Ovary (tissue), 9 donors: Measurements from ENCODE around the gene ZMIZ1. TPM values are rescaled to one million over a fixed set of nuclear protein-coding genes. Genes with fewer than 3 reads are reported as not detected.

ENCODE experiments used
- DNase-seq, 5 donors: peaks; one replicate each; pipeline ENCODE4 v3.0.0-alpha.2; 2019 to 2020
- H3K27ac ChIP-seq, 2 donors: fragments of 200-600 bp; one replicate each; pipeline versions ENCODE4 v1.5.1 to v1.8.0; 2019 to 2022
- H3K27me3 ChIP-seq: fragments of 200-600 bp; one replicate; pipeline ENCODE4 v1.8.0; 2022
- H3K36me3 ChIP-seq: fragments of 200-600 bp; sonication (generic); one replicate; pipeline ENCODE4 v1.5.1; 2019
- H3K4me1 ChIP-seq: one replicate; pipeline ENCODE4 v1.8.1; 2013; ENCODE audit warnings: mild to moderate bottlenecking, moderate library complexity; ENCODE audit not compliant: insufficient read depth
- H3K4me3 ChIP-seq: fragments of 200-600 bp; sonication (generic); one replicate; pipeline ENCODE4 v1.5.1; 2017
- H3K9me3 ChIP-seq, 2 donors: fragments of 200-600 bp in 1 of 2; sonication (generic) in 1 of 2; one replicate each; pipeline versions ENCODE4 v1.5.1 to v1.8.1; 2013 to 2019; ENCODE audit warnings: mild to moderate bottlenecking in 1 of 2, moderate library complexity in 1 of 2
- EP300 ChIP-seq: sonication (generic); formaldehyde crosslinking; IDR thresholded peaks from one replicate; pipeline ENCODE4 v1.6.1; 2017; ENCODE audit warnings: antibody characterized with exemption
- POLR2A ChIP-seq: fragments of 450-650 bp; IDR thresholded peaks from one replicate; pipeline ENCODE4 v1.6.1; 2017; ENCODE audit warnings: antibody characterized with exemption, mild to moderate bottlenecking, moderate library complexity
- WGBS, 3 donors: extraction: QIAGEN DNeasy Blood & Tissue Kit in 1 of 3; methylation state at CpG; one replicate each; pipeline versions ENCODE4 v1.1.5 to v1.1.7; 2013 to 2017; 5-methylcytosine and 5-hydroxymethylcytosine counted together
- intact Hi-C, 4 donors: fragments of 100-400 bp; cut with DNase I; formaldehyde crosslinking; loops; one replicate each; pipeline versions ENCODE4 v1.11.0 to v1.15.1; 2022 to 2023
- polyA plus RNA-seq, 2 donors: library from polyadenylated mRNA; stranded (reverse); fragments of 200-250 nt in 1 of 2; fragments of 350-450 nt in 1 of 2; fragmentation: Illumina TruSeq in 1 of 2; extraction: RNeasy Lipid Tissue Mini Kit (QIAGEN cat#74804) in 1 of 2; gene quantifications; one replicate each; pipeline ENCODE4 v1.2.3, GENCODE V29; 2013 to 2014
- total RNA-seq, 7 donors: library from RNA; depleted of rRNA in 2 of 7; stranded (reverse); fragments of >200 nt in 2 of 7; fragmentation: NEBNext Ultra II Directional in 3 of 7; extraction: Animal tissue kit (Norgen Biotek cat#: 25700) in 3 of 7; gene quantifications; one replicate each; pipeline versions ENCODE4 v1.1.0 to v1.2.4, GENCODE V29; 2016 to 2023
- TF ChIP-seq, protein P1 (sequence below), 3 donors: fragments of 450-650 bp in 2 of 3; fragments of 200-600 bp in 1 of 3; IDR thresholded peaks; one replicate each; pipeline versions ENCODE4 v1.5.1 to v1.8.0; 2016 to 2022; ENCODE audit warnings: antibody characterized with exemption in 3 of 3, mild to moderate bottlenecking in 1 of 3
- donor health status: DM: no; HTN: no; CAD: no; lungs with moderate emphysema.
- donor health status: DM: no; HTN: no; CAD: no.
- donor health status: Bipolar disorder and iron deficiency.
- donor health status: DM: yes; HTN: yes; CAD: no.
- donor health status: DM: no; HTN: no; CAD: no.
- donor health status: DM: yes; HTN: yes; CAD: no.

Gene ZMIZ1
- total and polyA plus RNA-seq, 9 donors, result 30.3 to 117 (median 69.1) TPM

- intact Hi-C loops, result no loop called here
- Histone ChIP-seq H3K36me3 (no peaks in the 10 kb centered on the region), H3K27ac (no peak overlapping the region), H3K27me3 (no peaks in the 10 kb centered on the region), H3K4me1 (peaks cover 23% of the 10 kb centered on the region), H3K9me3 (no peaks in the 10 kb centered on the region), H3K4me3 (no peak overlapping the region)
- WGBS, 3 donors, result 89% methylated on average over 18 of the region's 18 CpGs
- TF ChIP-seq, protein P1, sequence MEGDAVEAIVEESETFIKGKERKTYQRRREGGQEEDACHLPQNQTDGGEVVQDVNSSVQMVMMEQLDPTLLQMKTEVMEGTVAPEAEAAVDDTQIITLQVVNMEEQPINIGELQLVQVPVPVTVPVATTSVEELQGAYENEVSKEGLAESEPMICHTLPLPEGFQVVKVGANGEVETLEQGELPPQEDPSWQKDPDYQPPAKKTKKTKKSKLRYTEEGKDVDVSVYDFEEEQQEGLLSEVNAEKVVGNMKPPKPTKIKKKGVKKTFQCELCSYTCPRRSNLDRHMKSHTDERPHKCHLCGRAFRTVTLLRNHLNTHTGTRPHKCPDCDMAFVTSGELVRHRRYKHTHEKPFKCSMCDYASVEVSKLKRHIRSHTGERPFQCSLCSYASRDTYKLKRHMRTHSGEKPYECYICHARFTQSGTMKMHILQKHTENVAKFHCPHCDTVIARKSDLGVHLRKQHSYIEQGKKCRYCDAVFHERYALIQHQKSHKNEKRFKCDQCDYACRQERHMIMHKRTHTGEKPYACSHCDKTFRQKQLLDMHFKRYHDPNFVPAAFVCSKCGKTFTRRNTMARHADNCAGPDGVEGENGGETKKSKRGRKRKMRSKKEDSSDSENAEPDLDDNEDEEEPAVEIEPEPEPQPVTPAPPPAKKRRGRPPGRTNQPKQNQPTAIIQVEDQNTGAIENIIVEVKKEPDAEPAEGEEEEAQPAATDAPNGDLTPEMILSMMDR (IDR thresholded peaks at IDR 0.05), result no peak
- TF ChIP-seq EP300 (no peak), POLR2A (no peak)
- no peak for DNase-seq
These were observed 194.4 kb downstream of the ZMIZ1 start for GRCh38 chr10:79262959-79263746.

- Histone ChIP-seq H3K4me1 (peaks cover 23% of the 10 kb centered on the region), H3K36me3 (no peaks in the 10 kb centered on the region), H3K27ac (no peak overlapping the region), H3K4me3 (no peak overlapping the region), H3K9me3 (no peaks in the 10 kb centered on the region), H3K27me3 (no peaks in the 10 kb centered on the region)
- WGBS, 3 donors, result 86 to 87% (median 87%) methylated on average over 10 of the region's 10 CpGs
- intact Hi-C loops, result no loop called here
- TF ChIP-seq, protein P1 (IDR thresholded peaks at IDR 0.05), result no peak
- TF ChIP-seq EP300 (no peak), POLR2A (no peak)
- DNase-seq, result no peak
These were observed 195.2 kb downstream of the ZMIZ1 start for GRCh38 chr10:79263939-79264338.

GRCh38 chr10:79264942-79265341 is 196.2 kb downstream of the ZMIZ1 start:
- Histone ChIP-seq H3K27me3 (no peaks in the 10 kb centered on the region), H3K4me3 (no peak overlapping the region), H3K36me3 (no peaks in the 10 kb centered on the region), H3K27ac (no peak overlapping the region), H3K4me1 (peaks cover 22% of the 10 kb centered on the region), H3K9me3 (no peaks in the 10 kb centered on the region)
- no peak for TF ChIP-seq EP300
- WGBS, 3 donors, result 70 to 78% (median 70%) methylated on average over 9 to 10 of the region's 10 CpGs
- DNase-seq, result no peak
- intact Hi-C loops, result no loop called here

GRCh38 chr10:79266084-79266483 is 197.3 kb downstream of the ZMIZ1 start:
- TF ChIP-seq EP300, result no peak
- no peak for TF ChIP-seq POLR2A
- TF ChIP-seq, protein P1 (IDR thresholded peaks at IDR 0.05), result no peak
- intact Hi-C loops, result no loop called here
- Histone ChIP-seq H3K36me3 (no peaks in the 10 kb centered on the region), H3K27me3 (no peaks in the 10 kb centered on the region), H3K9me3 (no peaks in the 10 kb centered on the region), H3K27ac (no peak overlapping the region), H3K4me3 (no peak overlapping the region), H3K4me1 (peaks cover 15% of the 10 kb centered on the region)
- 60 to 76% (median 72%) methylated on average over 6 of the region's 6 CpGs for WGBS, 3 donors
- no peak for DNase-seq

DNA sequence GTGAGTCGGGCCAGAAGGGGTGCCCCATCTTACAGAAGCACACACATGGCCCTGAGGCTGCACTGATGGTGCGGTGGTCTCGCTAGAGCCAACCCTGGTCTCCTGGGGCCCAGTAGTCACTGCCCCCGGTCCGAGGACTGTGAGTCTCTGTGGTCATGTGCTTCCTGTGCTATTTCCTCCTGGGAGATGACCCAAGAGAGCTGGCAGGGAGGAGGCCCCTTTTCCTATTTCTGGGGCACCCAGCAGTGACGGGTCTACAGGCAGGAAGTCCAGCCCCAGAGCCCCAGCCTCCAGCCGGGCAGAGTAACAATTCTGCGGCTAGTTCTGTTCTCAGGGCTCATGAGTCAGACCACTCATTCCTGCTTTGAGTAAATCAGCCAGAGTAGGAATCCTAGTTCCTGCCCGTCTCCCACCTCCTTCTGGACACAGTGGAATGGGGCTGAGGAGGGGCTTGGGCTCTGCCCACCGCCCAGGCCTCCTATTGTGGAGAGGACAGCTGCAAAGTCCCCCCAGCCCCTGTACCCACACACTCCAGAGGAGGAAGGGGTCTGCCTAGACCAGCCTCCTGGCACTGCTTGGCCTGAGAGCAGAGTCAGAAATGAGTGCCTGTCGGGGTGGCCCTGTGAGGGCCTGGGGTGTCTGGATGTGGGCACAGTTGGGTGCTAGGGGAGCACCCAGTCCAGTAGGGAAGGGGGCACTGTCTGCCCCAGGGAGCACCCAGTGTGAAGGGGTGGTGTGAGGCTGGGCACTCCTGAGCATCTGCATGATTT is 198.0 kb downstream of the ZMIZ1 start:
- Histone ChIP-seq H3K27ac (no peak overlapping the region), H3K36me3 (no peaks in the 10 kb centered on the region), H3K4me3 (no peak overlapping the region), H3K27me3 (no peaks in the 10 kb centered on the region), H3K4me1 (peaks cover 14% of the 10 kb centered on the region), H3K9me3 (no peaks in the 10 kb centered on the region)
- TF ChIP-seq EP300 (no peak), POLR2A (no peak)
- TF ChIP-seq, protein P1 (IDR thresholded peaks at IDR 0.05), result no peak
- WGBS, 3 donors, result 65% methylated on average over 11 of the region's 11 CpGs
- DNase-seq, result peak in 1 of 5 donors; percentile 45
- intact Hi-C loops, result no loop called here
